DMS53 treated with DMSO at 0.1 percent for 48 hours (cell line): ENCODE data around the gene ZNF202.
"Not testable (repeated sequence)": the region's sequence is repeated elsewhere in the genome, so short reads cannot be mapped to it uniquely, and the experiment has no call there.

ENCODE experiments used
- DNase-seq: peaks from one replicate; lab custom pipeline; 2025; ENCODE audit not compliant: unreplicated experiment; lab: John Stamatoyannopoulos, UW

ZNF202 gene

DNA sequence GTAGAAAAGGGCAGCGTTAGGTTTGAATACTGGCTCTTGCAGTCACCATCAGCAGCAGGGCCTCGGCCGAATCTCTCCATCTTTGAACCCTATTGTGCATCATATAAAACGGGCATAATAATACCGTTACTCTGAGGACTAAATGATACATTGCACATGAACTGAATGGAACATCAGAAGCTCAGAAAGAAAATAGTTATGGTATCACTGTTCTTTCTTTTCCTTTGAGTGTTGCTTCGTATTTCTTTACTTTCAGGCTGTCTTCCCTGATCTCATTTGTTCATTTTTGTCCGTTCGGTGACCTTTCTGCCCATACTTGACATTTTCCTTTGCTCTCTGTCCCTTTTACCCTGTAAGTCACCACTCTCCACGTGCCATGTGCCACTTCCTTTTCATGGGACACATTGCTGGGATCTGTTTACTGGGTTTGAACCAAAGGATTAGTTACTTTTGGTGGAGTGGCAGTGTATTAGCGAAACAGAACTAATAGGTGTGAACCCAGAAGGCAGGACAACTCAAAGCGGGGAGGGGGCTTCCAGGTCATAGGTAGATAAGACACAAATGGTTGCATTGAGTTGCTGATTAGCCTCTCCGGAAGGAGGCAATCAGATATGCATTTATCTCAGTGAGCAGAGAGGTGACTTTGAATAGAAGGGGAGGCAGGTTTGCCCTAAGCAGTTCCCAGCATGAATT, 717 bp upstream of the ZNF202 start:
- DNase-seq = no peak

- no peak for DNase-seq
These were observed 687 bp downstream of the ZNF202 start for GRCh38 chr11:123740787-123741158.

GRCh38 chr11:123738374-123738773, 3.1 kb downstream of the ZNF202 start:
- no peak for DNase-seq

GRCh38 chr11:123736769-123737168, 4.7 kb downstream of the ZNF202 start:
- no peak for DNase-seq

GRCh38 chr11:123729602-123730001, 11.9 kb downstream of the ZNF202 start:
- DNase-seq = no peak

- no peak for DNase-seq
These were observed 15.3 kb downstream of the ZNF202 start for GRCh38 chr11:123725995-123726655.

DNA sequence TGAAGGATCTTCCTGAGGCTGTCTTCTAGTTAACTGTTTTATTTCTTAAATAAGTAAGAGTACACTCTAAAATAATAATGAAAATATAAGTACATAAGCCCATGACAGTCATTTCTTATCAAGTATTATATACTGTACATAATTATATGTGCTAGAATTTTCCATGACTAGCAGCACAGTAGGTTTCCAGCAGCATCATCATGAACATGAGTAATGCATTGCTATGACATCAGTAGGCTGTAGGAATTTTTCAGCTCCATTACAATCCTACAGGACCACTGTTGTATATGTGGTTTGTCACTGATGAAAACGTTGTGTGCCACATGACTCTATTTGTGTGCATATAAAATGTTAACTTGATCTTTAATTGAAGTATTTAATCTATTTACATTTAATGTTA, 22.0 kb downstream of the ZNF202 start:
- no peak for DNase-seq

DNA sequence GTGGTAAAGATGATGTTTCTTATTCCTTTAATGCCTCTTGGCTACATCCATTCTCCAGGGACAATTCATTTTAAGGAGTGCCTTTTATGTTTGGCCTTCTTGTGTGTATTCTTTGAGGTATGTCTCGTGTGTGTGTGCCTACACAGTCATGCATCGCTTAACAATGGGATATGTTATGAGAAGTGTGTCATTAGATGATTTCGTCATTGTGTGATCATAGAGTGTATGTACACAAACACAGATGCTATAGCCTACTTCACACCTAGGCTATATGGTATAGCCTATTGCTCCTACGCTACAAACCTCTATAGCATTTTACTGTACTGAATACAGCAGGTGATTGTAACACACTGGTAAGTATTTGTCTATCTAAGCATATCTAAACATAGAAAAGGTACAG, 23.0 kb downstream of the ZNF202 start:
- DNase-seq = peak; percentile 29

GRCh38 chr11:123718063-123718462, 23.4 kb downstream of the ZNF202 start:
- no peak for DNase-seq

- DNase-seq = not testable (repeated sequence)
These were observed 28.8 kb downstream of the ZNF202 start for GRCh38 chr11:123712627-123713026.

DNA sequence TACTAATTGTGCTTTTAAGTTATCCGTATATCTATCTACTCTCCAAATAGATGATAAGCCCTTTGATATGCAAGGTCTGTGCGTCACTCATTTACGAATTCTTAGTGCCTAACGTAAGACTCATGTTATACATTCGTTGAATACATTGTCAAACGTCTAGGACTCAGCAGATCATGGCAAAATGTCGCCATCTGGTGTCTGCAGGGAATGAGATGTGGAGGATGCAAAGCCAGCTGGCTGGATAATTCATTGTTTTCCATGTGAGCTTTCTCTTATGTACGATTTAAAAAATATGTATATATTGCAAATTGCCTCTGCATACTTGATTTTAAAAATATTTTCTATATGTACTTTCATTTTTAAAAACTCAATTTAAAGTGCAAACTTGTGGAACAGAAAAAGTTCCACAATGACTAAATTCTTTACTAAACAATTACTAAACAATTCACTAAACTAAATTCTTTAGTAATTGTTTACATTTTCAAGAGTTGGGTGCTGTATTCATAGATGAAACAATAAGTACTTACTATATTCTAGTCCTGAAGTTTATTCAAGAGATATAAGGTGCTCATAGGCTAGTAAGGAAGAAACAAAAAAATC, 33.8 kb downstream of the ZNF202 start:
- DNase-seq = peak; percentile 56

- no peak for DNase-seq
These were observed 34.3 kb downstream of the ZNF202 start for GRCh38 chr11:123707206-123707605.

DNA sequence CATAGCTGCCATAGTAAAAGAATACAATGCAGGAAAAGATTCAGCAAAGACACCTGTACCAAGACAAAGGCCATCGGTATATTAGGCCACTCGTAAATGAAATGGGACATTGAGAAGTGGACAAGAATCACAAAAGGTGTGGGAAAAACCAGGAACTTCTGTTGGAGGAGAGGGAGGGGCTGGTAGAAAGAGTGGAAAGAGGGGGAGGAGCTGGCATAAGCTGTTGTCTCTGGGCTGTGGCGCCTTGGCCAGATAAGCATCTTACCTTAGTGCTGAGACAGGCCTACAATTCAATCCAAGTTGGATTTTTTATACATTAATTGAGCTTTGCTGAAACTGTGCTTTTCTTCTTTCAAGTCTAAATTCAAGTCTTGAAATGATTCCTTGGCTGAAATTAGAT, 37.1 kb downstream of the ZNF202 start:
- no peak for DNase-seq

- no peak for DNase-seq
These were observed 38.8 kb downstream of the ZNF202 start for GRCh38 chr11:123702696-123703095.

DNA sequence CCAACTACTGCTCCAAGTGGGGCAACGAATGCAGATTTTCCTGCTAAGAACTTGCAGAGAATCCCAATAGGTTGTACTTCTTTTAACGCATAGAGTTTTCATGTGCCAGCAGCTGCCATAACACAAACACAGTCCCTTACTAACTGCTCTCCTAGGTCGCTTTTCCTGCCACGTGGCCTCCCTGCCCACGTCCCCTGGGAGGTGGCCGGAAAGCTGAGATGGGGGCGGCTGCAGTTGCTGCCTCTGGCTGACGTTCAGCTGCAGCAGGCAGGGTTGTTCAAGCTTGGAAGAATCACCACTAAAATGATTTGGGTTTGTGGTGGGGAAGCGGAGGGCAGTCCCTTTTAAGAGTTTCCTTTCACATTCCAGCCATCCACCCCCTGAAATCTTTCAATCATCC, 39.3 kb downstream of the ZNF202 start:
- no peak for DNase-seq

GRCh38 chr11:123700772-123701171, 40.7 kb downstream of the ZNF202 start:
- DNase-seq = no peak

GRCh38 chr11:123698546-123699127, 42.8 kb downstream of the ZNF202 start:
- no peak for DNase-seq

- no peak for DNase-seq
These were observed 45.3 kb downstream of the ZNF202 start for GRCh38 chr11:123696183-123696582.

DNA sequence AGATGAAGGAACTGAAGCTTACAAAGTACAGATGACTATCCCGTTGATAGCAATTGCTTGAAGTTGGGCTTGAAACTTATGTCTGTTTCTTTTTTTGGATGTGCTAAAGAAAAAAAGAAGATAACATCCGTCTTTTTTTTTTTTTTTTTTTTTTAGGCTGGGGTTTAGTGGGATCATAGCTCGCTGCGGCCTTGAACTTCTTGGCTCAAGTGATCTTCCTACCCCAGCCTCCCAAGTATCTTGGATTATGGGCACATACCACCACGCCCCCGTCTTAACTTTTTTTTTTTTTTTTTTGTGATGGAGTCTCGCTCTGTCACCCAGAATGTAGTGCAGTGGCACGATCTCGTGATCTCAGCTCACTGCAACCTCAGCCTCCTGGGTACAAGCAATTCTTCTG, 46.2 kb downstream of the ZNF202 start:
- DNase-seq = no peak

DNA sequence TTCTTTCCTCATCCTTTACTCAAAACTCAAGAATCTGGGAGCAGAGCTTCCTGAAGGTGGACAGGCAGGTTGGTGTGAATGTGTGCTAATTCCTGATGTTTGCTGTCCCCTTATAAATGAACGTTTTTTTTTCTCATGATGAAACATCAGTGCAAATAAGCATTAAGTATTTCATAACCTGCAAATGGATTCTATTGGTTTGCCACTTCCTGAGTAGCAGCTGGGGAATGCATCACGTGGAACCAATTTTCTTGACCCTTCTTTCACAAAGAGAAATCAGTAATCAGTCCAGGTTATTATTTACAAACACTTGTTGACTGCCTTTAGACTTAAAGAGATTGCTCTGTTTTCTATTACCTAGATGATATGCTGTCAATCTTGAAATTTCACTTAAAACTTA, 46.9 kb downstream of the ZNF202 start:
- DNase-seq = no peak

DNA sequence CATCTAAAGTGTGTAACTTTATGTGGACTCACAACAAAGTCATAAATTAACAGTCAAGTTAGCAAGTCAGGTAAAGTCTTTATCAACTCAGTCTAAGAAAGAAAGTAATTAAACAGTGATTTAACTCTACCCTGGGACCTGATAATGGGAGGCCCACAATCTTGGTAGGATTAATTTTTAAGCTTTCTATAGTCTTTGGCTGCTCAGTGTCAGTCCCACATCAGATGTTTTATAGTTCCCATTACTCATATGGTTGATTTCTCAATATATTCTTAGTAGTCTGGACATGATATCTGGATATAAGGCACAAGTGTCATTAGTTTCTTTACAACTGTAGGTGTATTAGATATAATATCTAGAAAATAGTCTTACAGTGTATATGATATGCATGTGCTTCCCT, 48.5 kb downstream of the ZNF202 start:
- DNase-seq = no peak

- DNase-seq = no peak
These were observed 51.0 kb downstream of the ZNF202 start for GRCh38 chr11:123690485-123690884.
